ENCODE measurements around the gene CNDP2.

Gene CNDP2

DNA sequence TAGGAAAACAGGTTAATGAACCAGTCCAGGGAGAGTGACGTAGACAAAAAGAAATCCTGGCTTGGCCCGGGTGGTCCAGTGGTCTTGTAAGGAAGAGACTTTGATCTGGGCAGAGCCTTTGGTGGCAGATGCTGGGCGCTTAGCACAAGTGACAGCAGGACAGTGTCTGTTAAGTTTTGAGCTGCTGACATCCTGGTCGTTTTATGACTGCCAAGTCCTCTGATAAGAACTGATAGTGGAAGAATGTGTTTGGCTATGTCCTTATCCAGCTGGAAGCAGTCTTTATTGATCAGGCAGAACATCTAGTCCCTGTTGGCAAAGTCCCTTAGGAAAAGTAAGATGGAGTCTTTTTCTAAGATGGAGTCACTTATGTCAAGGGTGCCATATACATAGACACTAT, 74.1 kb downstream of the CNDP2 start:
- Mint-ChIP-seq H3K4me1 (no peaks in the 10 kb centered on the region), H3K27ac (no peak overlapping the region), H3K4me3 (no peak overlapping the region), H3K9me3 (peaks cover 27% of the 10 kb centered on the region), H3K36me3 (ENCODE audit: low read depth) (peaks cover 5% of the 10 kb centered on the region), H3K27me3 (ENCODE audit: low read depth, poor library complexity) (peaks cover 3% of the 10 kb centered on the region)
- DNase-seq, result no peak
- TF ChIP-seq, protein P1, sequence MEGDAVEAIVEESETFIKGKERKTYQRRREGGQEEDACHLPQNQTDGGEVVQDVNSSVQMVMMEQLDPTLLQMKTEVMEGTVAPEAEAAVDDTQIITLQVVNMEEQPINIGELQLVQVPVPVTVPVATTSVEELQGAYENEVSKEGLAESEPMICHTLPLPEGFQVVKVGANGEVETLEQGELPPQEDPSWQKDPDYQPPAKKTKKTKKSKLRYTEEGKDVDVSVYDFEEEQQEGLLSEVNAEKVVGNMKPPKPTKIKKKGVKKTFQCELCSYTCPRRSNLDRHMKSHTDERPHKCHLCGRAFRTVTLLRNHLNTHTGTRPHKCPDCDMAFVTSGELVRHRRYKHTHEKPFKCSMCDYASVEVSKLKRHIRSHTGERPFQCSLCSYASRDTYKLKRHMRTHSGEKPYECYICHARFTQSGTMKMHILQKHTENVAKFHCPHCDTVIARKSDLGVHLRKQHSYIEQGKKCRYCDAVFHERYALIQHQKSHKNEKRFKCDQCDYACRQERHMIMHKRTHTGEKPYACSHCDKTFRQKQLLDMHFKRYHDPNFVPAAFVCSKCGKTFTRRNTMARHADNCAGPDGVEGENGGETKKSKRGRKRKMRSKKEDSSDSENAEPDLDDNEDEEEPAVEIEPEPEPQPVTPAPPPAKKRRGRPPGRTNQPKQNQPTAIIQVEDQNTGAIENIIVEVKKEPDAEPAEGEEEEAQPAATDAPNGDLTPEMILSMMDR (IDR thresholded peaks at IDR 0.05), result no peak

DNA sequence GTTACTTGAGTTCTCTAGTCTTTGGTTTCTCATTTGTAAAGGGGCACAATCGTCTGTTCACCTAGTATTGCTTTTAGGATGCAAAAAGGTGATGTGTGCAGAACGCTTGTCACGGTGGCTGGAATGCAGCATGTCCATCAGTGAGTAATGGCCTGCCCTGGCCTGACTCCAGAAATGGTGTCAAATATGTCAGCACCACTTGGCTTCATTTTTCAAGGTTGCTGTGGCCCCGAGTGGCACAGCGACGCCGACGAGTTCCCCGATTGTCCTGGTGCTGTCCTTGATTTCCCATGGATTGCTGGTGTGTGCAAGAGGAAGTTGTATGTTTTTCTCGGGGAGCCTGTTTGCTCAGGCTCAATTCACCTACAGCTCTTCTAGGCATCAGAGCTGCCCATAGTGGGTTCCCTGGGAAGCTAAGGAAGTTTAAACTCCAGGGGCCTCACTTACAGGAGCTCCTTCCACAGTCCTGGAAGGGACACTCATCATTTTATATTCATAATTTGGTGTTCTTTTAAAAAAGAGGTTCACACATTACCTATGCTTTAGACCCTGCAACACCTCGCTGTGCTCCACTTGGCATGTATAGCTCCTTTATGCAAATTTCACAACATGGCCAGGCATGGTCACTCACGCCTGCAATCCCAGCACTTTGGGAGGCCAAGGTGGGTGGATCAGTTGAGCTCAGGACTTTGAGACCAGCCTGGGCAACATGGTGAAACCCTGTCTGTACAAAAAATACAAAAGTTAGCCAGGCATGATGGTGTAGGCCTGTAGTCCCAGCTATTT, 75.9 kb downstream of the CNDP2 start:
- H3K27ac Mint-ChIP-seq, result no peak overlapping the region
- peaks cover 10% of the 10 kb centered on the region for H3K9me3 Mint-ChIP-seq
- H3K36me3 Mint-ChIP-seq (ENCODE audit: low read depth), result no peaks in the 10 kb centered on the region
- H3K4me3 Mint-ChIP-seq, result no peak overlapping the region
- no peak for DNase-seq
- TF ChIP-seq, protein P1 (IDR thresholded peaks at IDR 0.05), result no peak
- H3K27me3 Mint-ChIP-seq (ENCODE audit: low read depth, poor library complexity), result peaks cover 3% of the 10 kb centered on the region
- H3K4me1 Mint-ChIP-seq, result no peaks in the 10 kb centered on the region

DNA sequence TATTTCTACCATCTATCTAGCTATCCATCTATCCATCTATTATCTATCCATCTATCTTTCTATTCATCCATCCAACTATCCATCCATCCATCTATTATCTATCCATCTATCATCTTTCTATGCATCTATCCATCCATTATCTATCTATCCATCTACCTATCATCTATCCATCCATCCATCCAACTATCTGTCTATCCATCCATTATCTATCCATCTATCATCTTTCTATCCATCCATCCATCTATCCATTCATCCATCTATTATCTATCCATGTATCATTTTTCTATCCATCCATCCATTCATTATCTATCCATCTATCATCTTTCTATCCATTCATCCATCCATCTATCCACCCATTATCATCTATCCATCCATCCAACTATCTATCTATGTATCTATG, 76.9 kb downstream of the CNDP2 start:
- Mint-ChIP-seq H3K4me1 (no peaks in the 10 kb centered on the region), H3K4me3 (no peak overlapping the region), H3K27me3 (ENCODE audit: low read depth, poor library complexity) (peaks cover 3% of the 10 kb centered on the region), H3K36me3 (ENCODE audit: low read depth) (no peaks in the 10 kb centered on the region), H3K27ac (no peak overlapping the region), H3K9me3 (peaks cover 2% of the 10 kb centered on the region)
- no peak for DNase-seq
- TF ChIP-seq, protein P1 (IDR thresholded peaks at IDR 0.05), result no peak
